HG02571 (cell line): ENCODE data around the gene AZIN2.
"Not testable (repeated sequence)": the region's sequence is repeated elsewhere in the genome, so short reads cannot be mapped to it uniquely, and the experiment has no call there.

Experiments
- ATAC-seq: cut with Tn5 transposase; IDR thresholded peaks from one replicate; pipeline ENCODE4 v1.9.1; 2021; ENCODE audit warnings: mild to moderate bottlenecking, moderate library complexity; ENCODE audit not compliant: unreplicated experiment

The AZIN2 gene

DNA sequence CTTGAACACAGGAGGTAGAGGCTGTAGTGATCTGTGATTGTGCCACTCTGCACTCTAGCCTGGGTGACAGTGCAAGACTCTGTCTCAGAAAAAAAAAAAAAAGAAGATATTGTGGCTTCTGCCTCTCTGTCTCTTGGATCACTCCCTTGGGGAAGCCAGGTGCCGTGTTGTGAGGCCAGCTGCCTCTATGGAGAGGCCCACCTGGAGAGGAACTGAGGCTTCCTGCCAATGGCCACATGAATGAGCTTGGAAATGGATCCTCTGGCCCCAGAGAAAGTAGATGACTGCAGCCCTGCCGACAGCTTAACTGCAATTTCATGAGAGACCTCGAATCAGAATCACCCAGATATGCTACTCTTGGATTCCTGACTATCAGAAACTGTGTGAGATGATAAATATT lies 24.5 kb upstream of the AZIN2 start:
- ATAC-seq = no peak

GRCh38 chr1:33057095-33057494 lies 23.9 kb upstream of the AZIN2 start:
- no peak for ATAC-seq

DNA sequence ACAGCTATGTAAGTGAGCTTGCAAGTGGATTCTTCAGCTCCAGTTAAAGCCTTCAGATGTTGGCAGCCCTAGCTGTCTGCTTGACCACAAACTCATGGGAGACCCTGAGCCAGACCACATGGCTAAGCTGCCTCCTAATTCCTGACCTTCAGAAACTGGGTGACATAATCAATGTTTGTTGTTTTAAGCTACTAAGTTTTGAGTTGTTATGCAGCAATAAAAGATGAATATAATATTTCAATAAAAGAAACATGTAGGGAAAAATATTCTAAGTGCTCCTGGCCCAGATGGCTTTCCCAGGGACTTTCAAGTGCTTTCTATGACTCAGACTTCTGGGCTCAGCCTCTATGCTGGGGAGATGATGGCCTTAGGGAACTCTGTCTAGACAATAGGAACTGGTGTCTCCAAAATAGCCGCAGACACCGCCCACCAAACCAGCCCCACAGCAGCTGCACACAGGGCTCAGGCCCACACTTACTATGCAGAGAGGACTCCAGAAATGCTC lies 20.3 kb upstream of the AZIN2 start:
- no peak for ATAC-seq

DNA sequence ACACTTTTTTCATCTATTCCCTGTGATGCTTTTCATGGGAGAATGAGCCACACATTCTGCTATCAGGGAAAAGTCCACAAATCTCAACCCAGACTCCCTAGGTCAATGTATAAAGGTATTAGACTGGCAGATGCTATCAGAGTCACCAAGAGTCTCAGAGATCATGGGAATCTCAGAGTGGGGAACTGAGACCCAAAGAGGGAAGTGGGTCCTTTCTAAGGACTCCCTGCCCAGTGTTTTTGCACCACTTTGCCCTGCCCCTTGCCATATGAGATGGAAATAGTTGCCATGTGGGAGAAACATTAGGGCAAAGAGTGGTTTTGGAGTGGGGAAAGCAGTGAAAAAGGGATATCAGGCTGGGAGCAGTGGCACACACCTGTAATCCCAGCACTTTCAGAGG lies 19.1 kb upstream of the AZIN2 start:
- ATAC-seq = no peak

DNA sequence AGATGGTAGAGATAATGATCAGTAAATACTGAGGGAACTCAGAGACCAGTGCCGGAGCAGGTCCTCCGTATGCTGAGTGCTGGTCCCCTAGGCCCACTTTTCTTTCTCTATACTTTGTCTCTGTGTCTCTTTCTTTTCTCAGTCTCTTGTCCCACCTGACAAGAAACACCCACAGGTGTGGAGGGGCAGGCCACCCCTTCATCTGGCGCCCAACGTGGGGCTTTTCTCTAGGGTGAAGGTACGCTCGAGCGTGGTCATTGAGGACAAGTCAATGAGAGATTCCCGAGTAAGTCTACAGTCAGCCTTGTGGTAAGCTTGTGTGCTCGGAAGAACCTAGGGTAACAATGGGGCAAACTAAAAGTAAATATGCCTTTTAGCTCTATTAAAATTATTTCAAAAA lies 16.7 kb upstream of the AZIN2 start:
- ATAC-seq = not testable (repeated sequence)

DNA sequence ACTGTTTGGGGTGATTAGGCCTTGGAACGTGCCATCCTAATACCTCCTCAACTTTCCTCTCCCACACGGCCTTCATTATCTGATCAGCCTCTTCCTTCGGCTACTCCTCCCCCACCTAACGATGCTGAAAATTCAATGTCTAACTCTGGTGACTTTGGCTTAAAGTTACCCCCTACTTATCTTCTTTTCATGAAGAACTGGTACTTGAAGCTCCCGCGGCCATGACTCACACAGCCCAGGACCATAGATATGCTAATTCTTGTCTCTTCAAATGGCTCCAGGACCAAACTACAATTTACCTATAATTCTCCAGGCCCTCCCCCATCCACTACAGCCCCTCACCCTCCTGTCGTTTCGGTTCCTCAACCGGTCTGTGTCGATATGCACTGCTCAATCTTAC lies 15.7 kb upstream of the AZIN2 start:
- ATAC-seq = no peak

DNA sequence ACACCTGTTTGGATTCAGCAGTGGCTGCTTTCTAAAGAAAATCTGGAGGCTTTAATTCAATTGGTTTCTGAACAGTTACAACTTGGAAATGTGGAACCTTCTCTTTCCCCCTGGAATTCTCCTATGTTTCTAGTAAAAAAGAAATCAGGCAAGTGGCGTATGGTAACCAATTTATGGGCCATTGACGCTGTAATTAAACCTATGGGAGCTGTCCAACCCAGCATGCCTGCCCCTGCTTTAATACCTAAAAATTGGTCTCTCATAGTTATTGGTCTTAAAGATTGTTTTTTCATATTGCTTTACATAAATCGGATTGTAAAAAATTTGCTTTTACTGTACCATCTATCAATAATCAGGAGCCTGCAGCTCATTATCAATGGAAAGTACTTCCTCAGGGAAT lies 14.5 kb upstream of the AZIN2 start:
- not testable (repeated sequence) for ATAC-seq

GRCh38 chr1:33068108-33068507 lies 12.8 kb upstream of the AZIN2 start:
- ATAC-seq = not testable (repeated sequence)

GRCh38 chr1:33070628-33071027 lies 10.3 kb upstream of the AZIN2 start:
- ATAC-seq = no peak

DNA sequence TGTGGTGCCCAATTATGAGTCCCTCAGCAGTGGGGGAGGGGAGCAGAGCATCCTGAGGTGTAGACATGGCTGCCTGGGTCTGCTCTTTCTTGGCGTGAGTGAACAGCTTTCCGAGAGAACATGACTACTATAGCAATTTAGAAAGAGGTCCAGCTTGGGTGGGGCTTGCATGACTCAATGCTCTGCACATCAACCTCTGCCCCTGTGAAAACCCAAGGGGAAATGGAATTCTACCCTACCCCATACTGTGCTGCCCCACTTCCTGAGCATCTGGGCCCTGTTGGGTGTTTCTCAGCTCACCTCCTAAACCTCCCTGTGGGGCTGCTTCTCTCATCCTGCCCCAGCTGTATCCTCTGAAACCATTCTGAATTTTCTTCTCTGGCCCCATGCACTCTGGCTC lies 8.2 kb upstream of the AZIN2 start:
- ATAC-seq = no peak

DNA sequence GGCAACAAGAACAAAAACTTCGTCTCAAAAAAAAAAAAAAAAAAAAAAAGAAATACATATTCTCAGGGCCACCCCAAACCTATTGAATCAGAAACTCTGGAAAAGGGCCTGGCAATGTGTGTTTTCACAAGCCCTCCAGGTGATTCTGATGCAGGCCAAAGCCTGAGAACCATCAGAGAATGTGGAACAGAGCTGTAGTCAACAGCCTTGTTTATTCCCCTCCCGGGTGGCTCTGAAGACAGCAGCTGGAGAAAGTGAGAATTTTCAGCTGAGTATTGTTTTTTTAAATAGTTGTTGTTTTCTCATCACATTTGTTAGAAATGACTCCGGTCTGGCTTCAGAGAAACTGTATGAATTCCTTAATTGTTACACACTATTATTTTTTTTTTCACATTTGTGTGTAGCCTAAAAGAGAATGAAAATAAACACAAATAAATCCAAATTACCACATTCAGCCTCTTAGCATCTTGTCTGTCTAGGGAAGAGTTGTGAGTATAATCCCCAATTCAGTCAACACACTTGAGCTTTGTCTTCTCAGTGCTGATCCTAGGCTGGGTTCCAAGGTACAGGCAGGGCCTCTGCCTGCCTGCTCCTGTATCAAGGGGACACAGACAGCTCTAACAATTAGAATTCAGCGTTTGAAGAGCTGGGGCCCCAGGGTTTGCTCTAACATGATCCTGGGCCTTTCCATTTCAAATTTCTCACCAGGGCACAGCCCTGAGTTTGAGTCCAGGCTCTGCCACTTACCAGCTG lies 6.6 kb upstream of the AZIN2 start:
- no peak for ATAC-seq

GRCh38 chr1:33078030-33078591 lies 2.8 kb upstream of the AZIN2 start:
- no peak for ATAC-seq

DNA sequence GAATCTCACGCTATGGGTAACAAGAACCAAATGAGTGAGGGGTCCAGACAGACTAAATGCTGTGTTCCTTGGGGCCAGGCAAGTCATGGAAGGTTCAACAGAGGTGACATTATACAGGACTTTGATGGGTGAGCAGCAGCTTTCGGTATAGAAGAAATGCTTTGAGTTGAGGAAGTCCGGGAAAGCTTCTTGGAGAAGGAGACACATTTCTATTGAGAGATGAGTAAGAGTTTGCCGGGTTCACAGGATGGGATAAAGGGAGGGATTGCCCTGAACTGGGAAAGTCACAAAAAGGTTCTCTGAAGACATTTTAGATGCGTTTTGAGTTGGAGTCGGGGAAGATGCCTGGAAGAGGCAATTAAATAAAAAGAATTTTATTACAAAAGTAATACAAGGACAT lies 580 bp upstream of the AZIN2 start:
- no peak for ATAC-seq

GRCh38 chr1:33081554-33082305 lies 777 bp downstream of the AZIN2 start:
- no peak for ATAC-seq

GRCh38 chr1:33082575-33083108 lies 1.7 kb downstream of the AZIN2 start:
- ATAC-seq = no peak

DNA sequence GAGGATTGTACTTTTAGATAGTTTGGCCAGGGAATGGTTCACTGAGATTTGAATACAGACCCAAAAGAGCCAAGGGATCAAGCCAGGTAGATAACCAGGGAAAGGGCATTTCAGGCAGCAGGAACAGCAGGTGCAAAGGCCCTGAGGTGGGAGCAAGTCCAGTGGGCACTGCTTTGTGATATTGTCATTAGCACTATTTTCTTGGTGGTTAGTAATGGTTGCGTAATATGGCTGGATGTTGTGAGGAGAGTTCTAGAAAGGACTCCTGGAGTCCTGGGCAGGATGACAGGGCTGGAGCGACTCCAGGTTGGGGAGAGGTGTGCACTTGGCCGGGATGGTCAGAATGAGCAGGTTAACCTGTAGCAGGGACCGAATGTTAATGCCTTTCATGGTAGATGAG lies 4.4 kb downstream of the AZIN2 start:
- no peak for ATAC-seq

DNA sequence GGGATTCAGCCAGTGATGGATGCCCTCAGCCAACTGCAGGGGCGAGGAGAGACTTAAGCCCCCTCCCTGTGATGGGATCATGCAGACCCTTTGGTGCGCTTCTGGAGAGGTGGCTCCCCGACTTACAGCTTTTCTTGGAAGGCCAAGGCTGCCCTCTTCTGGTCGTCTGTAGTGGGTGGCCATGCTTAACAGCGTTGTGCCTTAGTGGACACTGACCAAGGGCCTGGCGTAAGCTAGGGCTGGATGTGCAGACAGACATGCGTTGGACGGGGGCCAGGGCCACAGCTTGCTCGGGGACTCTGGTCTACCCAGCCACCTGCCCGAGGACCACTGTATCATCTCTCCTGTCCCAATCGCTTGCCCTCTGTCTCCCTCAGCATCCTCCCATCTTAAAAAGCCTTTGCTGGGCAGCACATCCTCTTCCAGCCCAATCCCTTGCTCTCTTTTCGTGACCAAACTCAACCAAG lies 5.5 kb downstream of the AZIN2 start:
- no peak for ATAC-seq

GRCh38 chr1:33087677-33088076 lies 6.7 kb downstream of the AZIN2 start:
- ATAC-seq = no peak

DNA sequence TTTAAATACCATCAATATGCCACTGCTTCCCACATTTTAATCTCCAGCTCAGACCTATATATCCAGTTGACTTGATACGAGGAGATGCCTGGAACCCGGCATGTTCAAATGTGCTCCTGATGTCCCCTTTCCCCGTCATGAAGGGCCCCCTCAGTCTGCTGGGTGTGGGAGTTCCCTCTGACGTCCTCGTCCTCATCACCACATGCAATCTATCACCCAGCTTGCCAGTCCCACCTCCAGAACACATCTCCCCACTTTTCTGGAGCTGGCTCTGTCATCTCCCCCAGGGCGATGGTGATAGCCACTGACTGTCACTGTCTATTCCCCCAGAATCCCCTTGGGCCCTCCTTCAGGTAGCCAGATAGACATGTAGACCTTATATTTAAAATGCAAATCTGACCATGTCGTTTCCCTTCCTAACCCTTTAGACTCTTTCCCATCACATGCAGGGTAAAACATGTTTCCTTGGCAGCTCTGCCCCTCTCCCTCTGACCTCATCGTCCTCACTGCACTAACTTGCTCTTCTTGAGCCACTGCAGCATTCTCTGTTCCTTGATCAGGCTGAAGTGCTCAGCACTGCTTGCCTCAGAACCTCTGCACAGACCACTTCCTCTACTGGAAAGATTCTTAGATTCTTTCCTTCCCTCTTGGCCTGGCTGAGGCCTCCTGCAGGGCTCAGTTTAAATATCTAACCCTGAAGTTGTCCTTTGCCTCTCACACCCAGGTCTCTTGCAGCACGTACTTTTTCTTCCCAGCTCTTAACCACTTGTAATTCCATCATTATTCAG lies 7.4 kb downstream of the AZIN2 start:
- ATAC-seq = no peak

- no peak for ATAC-seq
Measured at GRCh38 chr1:33089457-33089856, 8.5 kb downstream of the AZIN2 start.

DNA sequence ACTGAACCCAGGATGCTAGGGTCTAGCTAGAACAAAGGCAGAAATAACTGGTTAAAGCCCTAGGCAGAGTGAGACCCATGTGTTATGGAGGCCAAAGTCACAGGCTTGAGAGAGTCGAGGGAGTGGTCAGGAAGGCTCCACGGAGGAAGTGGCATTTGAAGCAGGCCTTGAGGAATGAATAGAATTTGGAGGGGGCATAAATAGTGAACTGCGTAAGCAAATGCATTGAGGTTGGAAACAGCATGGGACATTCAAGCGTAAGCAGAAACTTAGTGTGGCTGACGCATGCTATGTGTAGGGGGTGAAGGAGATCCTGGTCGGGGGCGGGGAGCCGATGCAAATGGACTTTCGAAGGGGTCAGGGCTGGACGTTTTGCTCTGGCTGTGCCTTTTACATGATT lies 11.5 kb downstream of the AZIN2 start:
- ATAC-seq = no peak
